Amniotic epithelial cell (primary cell): ENCODE data around the gene HMOX1.

Experiments
- DNase-seq: peaks from one replicate; pipeline ENCODE4 v3.0.0-alpha.2; 2010; ENCODE audit warnings: low read depth

The HMOX1 gene, protein sequence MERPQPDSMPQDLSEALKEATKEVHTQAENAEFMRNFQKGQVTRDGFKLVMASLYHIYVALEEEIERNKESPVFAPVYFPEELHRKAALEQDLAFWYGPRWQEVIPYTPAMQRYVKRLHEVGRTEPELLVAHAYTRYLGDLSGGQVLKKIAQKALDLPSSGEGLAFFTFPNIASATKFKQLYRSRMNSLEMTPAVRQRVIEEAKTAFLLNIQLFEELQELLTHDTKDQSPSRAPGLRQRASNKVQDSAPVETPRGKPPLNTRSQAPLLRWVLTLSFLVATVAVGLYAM

DNA sequence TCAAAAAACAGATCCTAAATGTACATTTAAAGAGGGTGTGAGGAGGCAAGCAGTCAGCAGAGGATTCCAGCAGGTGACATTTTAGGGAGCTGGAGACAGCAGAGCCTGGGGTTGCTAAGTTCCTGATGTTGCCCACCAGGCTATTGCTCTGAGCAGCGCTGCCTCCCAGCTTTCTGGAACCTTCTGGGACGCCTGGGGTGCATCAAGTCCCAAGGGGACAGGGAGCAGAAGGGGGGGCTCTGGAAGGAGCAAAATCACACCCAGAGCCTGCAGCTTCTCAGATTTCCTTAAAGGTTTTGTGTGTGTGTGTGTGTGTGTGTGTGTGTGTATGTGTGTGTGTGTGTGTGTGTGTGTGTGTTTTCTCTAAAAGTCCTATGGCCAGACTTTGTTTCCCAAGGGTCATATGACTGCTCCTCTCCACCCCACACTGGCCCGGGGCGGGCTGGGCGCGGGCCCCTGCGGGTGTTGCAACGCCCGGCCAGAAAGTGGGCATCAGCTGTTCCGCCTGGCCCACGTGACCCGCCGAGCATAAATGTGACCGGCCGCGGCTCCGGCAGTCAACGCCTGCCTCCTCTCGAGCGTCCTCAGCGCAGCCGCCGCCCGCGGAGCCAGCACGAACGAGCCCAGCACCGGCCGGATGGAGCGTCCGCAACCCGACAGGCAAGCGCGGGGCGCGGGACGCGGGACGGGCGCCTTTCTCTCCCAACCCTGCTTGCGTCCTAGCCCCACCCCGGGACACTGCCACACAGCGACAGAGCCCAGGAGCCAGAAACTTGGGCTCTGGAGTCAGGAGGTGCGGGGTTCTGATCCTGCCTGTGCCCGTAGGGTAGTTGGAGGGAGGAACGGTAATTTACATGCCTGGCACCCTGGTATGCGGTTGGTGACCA, at the start of gene HMOX1:
TSS of gene HMOX1 (plus strand) at position 560 of the 887 bp plus-strand sequence. CDS start at position 638, 78 bp downstream.
- peak; percentile 91 for DNase-seq

DNA sequence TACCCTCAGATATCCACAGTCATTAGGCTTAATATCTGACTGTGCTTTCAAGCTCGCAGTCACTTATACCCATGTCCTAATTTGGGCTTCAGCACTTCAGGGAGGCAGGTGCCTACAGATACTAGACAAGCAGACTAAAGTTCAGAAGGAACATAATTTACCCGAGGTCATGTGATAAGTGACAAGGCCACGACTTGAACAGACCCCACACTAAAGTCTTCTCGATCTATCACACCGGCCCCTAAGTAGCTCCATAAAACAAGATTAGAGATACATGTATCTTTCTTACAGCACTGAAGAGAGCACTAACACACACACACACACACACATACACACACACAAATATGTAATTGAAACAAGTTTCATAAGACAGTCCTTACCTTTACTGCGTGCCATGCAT, 48.6 kb upstream of the HMOX1 start:
- DNase-seq: no peak

DNA sequence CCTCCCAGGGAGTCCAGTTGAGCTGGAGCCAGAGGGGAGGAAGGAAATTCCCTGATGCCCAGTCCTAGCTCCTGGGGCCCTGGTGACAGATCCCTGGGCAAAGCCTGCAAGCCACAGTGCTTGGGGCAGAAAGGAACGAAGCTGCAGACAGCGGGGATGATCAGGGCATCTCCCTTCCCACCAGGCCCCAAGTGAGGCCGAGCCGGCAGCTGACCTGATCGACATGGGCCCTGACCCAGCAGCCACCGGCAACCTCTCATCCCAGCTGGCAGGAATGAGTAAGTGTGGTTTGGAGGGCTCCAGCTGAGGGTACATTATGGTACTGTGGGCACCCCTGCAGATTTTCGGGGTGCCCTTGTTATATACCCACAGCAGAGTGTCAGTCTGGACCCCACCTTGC, 47.7 kb upstream of the HMOX1 start:
- no peak for DNase-seq

DNA sequence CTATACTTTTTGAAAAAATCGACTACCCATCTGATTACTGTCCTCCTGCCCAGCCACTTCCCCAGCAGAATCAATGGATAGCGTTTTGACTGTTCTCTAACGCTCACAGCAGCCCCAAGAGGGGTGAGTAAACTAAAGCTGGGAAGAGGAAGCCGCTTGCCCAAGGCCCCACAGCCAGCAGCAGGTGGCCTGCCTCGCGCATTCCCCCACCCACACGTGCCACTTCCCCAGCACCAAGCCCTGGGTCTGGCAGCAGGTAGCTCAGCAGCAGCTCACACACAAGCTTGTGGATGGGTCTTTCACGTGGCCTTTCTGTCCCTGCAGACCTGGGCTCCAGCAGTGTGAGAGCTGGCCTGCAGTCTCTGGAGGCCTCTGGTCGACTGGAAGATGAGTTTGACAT, 46.9 kb upstream of the HMOX1 start:
- no peak for DNase-seq

DNA sequence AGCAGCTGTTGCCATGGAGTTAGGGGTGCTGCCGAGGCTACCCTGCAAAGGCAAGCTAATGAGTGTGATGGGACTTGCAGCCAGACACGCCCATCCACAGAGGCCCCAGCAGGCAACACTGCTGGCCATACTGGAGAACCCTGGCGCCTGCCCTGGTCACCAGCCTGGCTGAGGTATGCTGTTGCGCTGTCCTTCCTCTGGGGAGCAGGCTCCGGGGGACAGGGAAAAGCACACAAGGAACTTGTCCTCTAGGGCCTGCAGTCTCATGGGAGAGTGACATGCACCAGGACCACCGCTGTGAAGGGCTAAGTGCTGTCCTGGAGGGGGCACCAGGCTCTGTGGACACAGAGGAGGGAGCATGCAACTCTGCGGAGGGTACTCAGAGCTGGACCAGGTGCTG, 45.4 kb upstream of the HMOX1 start:
- DNase-seq: no peak

DNA sequence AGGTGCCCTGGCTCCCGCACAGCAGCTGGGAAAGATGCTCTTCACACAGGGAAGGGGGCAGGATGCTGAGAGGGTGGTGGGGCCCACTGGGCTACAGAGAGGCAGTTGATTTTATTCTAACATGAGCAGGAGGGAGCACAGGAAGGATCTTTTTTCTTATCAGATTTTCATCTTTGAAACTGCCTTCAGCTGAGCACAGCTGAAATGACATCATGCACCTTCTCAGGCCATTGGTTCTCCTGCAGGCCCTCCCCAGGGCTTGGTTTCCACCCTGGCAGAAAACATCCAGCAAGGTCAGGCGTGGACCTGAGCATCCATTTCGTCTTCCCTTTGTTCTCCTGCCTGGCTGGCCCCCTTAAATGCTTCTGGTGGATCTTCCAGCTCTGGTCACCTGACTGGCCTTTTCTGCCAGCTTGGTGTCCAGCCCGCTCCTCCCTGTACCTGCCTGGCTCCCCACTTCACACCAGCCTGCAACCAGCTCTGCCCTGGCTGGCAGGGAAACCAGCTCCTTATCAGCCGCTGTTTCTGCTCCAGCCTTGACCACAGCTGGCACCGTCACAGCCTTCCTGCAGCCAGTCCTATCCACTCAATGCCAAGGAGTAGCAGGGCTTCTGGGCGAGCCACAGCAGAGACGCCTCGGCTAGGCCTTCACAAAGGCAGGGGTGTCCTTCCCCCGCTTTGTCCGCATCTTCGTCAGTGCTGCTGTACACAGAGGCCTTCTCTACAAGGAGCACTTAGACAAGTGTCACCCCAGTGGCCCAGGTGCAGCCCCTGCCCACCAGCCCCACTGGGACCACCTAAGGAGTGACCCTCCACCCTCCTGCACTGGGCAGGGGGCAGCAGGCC, 44.7 kb upstream of the HMOX1 start:
- DNase-seq: no peak

DNA sequence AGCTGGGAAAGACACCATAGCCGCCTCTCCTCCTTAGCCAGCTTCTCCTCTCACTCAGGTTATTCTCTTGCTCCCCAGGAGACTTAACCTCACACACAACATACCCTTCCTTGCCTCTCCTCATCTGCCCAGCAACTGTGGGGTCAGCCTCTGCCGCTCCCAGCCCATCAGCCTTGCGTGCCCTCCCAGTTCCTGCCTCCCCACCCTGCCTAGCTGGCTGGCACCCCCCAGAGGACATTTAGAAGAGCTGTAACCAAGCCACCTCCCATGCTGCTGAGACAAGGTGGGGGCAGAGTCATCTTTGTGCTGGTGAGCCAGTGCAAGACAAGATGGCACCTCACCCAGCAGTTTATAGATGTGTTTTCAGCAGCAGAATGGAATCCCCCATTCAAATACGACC, 43.0 kb upstream of the HMOX1 start:
- DNase-seq: no peak

DNA sequence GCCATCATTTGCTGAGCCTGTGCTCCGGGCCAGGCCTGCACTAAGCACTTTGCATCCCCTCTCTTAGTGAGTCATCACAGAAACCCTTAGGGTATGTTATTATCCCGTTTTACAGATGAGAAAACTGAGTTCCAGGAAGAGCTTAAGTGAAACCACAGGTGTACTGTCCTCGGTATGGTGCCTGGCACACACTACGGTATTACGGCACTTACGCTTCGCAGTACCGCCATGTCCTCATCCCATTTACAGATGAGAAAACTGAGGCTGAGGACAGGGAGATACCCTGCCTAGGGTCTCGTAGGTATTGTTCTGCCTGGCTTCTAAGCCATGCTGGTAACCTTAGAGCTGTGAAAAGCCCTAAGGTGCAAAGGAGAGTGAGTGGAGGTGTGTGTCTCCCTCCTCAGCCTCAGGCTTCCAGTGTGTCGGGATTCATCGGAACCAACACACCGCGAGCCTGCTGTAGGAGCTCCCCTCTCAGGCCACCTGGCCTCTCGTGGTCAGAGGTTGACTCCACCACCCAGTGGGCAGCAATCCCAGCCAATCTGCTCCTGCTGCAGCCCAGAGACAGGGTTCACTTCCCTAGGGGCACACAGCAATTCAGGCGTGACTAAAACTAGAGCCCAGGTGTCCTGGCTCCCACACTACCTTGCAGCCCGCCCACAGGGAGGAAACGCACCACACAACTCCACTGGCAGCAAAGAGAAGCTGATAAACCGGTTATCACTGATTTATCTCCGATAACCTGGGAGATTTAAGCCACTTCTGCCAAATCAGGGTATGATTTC, 39.6 kb upstream of the HMOX1 start:
- DNase-seq: no peak

DNA sequence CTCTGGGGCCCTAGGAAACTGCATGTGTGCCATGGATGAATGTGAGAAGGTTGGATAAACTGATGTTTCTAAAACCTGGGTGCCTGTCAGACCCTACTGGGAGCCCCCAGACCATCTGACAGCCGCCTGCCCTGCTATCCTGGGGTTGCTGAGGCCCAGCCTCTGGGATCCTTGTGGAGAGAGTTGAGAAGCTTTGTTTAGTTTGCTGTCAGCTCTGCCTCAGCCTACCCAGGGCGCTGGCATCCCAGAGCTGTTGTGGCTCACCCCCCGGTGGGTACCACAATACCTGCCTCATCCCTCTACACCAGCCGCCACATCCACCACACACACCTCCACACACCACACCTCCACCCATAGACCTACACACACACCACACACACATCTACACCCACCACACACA, 38.5 kb upstream of the HMOX1 start:
- no peak for DNase-seq

DNA sequence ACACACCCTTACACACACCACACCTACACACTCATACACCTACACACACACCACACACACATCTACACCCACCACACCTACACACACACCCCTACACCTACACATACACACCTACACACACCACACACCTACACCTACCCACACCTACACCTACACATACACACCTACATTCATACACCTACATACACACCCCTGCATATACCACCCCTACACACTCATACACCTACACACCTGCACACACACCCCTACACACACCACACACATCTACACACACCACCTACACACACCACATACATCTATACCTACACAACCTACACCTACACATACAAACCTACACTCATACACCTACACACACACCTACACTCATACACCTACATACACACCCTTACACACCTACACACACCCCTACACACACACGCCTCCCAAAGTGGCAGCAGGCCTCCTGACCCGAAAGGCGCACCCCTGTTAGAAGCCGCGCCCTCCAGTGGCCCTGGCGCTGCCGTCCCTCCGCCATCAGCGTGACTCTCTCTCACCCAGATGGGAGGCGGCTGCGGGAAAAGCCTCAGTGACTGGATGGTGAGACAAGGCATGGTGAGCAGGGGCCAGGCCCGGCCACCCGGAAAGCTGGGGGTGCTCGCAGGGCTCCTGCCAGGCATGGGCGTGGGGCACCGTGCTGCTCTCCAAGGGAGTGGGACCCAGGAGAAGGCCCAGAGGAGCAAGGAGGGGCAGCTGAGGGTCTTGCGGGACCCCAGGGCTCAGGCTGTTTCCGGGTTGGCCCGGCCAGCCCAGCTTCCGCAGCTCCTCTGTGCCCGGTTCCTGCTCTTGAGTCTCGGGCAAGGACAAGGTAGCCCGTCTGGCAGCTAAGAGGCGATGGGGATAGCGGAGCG, 37.0 kb upstream of the HMOX1 start:
- no peak for DNase-seq

DNA sequence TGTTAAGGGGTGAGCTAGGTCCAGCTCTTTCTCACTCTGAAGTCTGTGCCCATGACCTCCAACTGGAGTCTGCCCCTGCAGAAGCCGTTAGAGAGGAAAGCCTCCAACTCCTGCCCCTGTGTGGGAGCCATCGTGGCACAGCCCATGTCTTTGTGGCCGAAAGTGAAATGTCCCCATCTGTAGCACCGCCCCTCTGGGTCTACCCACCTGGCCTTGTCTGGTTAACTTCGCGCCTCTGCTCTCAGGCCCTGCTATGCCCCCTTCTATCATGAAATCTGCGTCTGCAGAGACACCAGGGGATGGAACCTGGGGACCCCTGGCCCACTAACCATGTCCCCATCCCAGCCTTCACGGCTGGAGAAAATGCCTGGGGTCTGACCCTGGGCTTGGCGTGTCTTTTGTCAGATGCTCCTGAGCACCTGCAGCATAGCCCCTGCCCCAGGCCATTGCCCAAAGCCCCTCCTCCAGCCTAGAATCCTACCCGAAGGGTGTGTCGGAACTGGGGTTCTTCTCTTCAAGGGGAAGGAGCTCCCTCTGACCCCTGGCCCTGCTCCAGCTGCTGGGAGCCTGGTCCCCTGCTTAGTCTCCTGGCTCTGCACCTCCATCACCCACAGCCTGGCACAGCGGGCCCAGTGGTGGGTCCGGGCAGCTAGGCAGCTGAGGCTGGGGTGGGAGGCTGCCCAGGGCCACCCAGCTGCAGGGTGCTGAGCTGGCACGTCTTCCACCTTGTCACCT, 35.8 kb upstream of the HMOX1 start:
- DNase-seq: no peak

DNA sequence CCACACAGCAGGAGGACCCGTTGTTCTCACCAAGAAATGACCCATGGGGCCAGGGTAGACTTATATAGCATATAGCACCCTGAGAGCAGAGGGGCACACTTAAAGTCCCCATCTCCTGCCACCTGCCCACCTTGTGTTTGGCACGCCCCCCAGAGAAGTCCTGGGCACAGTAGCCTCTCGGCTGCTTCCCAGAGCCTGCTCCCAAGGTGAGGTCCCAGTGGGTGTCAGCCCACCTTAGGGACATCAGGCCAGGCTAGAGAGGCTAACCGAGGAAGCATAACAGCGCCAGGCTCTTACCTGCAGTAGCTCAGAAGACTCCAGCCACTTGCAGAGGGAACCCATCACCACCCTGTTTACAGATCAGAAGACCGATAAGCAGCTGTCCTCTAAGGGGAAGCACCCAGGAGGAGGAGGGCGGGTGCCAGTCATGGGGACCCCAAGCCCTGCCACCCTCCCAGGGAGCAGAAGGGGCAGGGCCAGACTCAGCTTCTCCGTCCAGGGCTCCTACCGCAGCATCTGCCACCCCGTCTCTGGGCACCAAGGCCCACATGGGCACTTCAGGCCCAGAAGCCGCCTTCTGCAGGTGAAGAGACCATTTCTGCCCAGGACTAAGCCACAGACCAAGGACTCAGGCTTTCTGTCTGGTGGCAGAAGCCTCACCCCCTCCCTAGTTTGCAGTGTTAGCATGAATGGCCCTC, 34.9 kb upstream of the HMOX1 start:
- DNase-seq: no peak

DNA sequence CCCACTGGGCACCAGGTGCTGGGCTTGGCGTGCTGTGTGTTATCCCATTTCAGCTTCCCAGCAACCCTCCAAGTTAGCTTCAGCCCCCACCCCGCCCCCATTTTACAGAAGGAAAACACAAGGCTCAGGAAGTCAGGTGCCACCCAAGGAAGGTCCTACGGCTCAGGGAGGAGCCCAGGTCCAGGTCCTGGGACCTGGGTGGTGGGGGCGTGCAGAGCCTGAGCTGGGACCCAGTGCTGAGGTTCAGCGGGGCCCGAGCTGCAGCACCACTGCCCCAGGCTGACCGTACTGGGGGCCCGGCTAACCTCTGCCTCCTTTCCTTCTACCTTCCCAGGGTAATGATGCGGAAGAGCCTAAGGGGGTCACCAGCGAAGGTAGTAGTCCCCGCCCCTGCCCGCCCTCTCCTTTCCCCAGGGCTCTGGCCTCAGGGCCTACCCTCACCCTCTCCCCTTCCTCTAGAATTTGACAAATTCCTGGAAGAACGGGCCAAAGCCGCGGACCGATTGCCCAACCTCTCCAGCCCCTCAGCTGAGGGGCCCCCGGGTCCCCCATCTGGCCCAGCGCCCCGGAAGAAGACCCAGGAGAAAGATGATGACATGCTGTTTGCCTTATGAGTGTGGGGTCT, 34.2 kb upstream of the HMOX1 start:
- DNase-seq: no peak

DNA sequence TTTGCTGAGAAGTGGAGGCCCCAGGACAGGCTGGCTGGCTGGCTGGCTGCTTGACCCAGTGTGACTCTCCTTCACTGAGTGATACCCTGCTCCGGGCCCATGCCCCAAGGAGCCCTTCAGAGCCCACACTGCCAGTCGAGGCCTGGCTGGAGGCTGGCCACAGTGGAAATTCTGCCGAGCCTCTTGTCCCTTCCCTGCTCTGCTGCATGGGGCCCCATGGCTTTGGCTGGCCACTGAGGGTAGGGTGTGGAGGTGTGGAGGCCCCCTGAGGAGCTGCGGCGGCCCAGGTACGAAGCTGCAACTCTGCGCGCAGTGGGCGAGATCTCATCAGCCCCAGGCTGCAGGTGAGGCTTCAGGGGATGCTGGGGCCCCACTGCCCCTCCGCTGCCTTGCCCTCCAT, 33.4 kb upstream of the HMOX1 start:
- no peak for DNase-seq

DNA sequence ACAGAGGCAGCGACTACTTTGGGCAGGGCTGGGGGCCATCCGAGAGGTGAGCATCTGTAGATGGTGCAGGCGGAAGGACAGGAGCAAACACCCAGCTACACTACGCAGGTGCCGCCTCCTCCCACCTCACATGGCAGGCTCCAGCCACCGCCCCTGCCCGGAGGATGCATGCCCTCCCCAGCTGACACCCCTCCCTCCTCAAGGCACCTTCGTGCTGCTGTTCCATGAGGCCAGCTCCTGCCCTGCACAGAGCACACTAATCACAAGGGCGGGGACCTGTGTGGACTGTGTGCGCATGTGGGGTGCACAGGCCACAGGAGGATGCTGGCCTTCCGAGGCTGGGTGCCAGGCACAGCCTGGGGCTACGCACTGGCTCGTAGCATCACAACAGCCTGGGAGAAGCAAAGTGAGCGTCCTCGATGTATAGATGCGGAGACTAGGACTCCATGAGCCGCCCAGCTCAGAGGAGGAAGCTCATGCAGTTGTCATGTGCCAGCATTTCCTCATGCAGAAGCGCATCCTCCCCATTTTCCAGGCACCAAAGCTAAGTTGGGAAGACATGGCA, 32.8 kb upstream of the HMOX1 start:
- no peak for DNase-seq

DNA sequence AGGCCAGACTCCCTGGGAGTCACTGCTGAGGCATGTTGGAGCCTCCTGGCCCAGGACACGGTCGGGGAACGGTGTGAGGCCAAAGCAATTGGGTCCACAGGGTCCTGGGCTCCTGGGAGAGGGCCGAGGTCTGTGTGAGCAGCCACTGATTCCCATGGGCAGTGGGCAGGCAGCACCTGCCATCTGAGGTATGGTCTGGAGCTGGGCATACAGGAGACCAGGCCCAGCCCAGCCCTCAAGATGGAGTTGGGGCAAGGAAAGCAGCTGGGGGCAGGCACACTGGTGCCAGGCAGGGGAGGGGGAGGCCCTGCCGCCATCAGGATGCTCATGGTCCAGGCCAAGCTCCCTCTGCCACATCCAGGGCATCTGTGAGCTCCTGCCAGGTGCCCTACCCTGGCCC, 32.2 kb upstream of the HMOX1 start:
- DNase-seq: no peak

DNA sequence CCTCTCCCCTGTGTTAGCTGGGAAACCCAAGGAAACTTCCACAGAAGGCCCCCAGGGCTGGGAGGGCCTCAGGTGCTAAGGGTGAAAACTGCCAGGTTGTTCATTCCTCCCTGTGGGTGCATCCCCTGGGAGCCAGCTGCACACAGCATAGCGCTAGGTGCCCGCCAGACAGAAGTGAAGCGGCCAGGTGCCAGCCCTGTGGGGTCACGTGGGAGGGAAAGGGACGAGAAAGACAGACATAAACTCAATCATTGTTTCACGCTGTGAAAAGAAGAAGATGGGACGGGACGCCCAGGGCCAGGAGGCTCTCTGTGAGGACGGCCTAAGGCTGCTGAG, 31.6 kb upstream of the HMOX1 start:
- no peak for DNase-seq

DNA sequence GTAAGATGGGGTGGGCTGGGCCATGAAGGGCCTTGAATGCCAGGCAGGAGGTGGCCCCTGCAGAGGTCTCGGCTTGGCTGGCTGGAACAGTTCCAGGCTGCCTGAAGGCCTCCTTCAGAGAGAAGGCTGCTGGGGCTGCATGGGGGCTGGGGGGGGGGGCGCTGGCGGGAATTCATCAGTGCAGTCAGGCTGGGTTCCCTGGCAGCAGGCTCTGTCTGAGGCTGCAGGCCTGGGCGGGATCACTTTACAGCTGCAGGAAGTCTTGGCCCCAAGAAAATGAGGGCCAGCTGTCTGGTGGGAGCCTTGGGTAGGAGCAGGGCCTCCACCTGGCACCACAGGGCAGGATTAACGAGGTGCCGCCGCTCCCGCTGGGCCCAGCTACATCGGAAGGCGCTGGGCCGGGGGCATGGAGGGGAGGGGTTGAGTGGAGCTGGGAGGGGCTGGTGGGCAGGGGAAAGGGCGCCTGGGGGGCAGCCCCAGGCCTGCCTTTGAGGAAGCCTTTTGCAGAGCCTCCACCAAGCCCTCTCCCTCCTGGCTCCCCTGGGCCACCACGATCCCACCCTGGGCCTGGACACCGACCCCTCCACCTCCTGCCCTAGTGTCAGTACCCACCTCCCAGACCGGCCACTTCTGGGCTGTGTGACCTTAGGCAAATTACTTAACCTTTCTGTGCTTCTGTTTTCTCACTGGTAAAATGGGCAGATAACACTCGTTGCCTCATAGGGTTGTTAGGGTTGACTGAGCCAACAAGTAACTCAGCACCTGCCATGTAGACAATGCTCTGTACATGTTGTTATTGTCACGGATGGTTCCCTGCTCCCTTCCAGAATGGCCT, 31.0 kb upstream of the HMOX1 start:
- no peak for DNase-seq
